GM18499 (cell line): ENCODE data around the gene EIPR1.

Experiments
- ATAC-seq: cut with Tn5 transposase; IDR thresholded peaks from one replicate; pipeline ENCODE4 v1.9.1; 2021; ENCODE audit warnings: moderate number of reproducible peaks; ENCODE audit not compliant: insufficient read depth, unreplicated experiment

The EIPR1 gene

GRCh38 chr2:3169106-3169870 lies 208.3 kb downstream of the EIPR1 start:
- ATAC-seq = no peak

DNA sequence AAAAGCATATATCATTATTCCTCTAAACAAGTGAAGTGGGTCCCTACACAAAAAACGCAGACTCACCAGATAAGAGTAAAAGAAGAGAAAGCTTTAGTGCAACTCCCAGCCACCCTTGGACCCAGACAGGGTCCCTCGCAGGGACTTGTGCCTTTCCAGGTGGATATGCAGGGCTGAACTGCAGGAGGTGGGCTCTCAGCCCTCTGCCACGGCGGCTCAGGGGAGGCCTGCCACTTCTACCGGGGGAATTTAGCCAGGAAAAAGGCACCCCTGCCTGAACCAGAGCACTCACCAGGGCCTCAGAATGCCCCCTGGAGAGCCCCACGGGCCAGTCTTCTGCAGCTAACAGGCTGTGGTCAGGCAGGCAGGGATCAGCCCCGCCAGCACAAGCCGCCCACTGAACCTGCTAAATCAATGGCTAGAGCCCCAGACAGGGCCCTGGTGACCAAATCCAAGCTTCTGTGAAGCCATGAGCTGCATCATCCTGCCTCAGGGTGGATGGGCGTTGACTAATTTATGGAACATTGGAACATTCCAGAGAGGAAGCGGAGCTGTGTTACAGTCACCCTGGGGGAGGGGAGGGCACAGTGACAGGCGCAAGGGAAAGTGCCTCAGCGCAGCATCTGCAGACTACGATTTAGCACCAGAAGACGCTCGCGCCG lies 209.3 kb downstream of the EIPR1 start:
- no peak for ATAC-seq

DNA sequence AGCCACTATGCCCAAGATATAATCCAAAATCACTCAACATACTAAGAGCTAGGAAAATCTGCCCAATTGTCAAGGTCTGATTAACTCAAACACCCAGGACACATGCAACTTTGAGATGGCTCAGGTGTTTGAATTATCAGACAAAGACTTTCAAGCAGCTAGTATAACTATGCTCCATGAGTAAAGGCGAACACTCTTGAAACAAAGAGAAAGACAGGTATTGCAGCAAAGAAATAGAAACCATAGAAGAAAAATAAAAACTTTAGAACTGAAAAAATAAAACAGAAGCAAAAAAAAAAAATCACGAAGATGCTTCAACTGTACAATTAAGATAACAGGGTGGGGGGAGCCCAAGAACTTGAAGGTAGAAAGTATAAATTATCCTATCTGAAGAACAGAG lies 214.2 kb downstream of the EIPR1 start:
- no peak for ATAC-seq

DNA sequence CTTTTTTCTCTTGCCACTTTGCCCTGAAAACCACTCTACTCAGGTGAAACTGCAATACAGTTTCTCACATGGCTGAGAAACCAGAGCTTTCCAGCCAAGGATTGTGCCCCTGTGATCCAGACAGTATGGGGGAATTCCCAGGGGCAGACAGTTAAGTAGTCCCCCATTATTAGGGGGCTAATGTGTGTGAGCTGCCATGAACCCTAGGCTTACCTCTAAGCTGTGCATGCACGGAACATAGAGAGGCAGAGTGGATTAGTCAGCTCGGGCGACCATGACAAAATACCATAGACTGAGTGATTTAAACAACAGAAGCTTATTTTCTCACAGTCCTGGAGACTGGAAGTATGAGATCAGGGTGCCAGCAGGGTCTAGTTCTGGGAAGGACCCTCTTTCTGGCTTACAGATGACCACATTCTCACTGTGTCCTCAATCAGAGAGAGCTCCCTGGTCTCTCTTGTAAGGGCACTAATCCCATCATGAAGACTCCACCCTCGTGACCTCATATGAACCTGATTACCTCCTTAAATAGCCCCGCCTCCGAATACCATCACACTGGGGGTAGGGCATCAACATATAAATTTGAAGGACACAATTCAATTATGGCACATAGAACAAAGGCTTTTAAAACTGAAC lies 215.1 kb downstream of the EIPR1 start:
- no peak for ATAC-seq

DNA sequence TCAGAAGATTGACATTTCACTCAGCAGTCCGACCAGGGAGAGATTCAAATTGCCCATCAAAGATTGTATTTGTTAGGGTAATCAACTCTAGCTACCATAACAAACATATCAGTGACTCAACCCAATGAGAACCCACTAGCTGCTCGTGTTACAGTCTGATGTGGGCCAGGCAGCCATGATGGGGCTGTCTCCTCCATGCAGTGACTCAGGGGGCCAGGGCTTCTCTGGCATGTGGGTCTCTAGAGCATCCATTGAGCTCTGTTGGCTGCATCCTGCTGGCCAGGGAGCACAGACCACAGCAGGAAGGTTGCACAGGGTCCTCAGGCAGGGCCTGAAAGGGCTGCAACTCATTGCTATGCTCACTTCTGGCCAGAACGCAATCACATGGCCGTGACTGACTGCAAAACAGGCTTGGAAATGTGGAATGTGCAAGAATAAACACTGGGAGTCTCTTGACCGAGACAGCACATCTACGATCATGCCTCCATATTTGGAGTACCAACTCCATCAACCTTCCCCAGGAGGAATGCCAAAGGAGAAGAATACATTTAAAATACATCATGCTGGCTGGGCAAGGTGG lies 216.8 kb downstream of the EIPR1 start:
- ATAC-seq = no peak

DNA sequence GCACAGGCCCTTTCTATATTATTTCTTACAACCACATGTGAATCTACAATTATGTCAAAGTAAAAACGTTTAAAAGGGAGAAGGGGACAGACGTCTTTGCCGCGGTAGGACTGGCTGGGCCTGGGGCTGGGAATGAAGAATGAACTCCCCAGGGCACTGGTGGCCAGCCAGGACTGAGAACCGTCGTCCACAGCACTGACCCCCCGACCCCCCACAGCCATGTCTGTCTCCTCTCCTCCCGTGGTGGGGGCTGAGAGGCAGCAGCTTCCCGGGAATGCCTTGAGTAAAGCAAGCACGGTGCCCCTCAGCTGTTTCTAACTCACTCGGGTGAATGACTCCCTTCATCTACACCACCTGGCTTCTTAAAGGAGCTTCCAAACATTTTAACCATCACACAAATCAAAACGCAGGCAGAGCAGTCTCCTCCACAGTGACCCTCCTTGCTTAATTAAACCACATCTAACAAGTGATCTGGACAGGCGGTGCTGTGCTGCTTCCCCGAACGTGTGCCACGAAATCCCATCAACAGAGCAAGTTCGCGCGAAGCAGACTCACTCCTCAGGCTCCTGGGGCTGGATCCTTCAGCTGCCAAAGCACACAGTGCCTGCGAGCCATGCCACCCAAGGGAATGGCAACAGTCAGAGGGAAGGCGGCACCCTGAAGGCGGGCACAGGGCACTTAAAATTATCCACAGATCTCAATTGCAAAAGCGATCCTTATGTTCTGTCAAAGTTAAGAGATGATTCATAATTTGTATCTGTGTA lies 217.7 kb downstream of the EIPR1 start:
- no peak for ATAC-seq

- peak; percentile 45 for ATAC-seq
These were observed 222.9 kb downstream of the EIPR1 start for GRCh38 chr2:3154700-3155099.

- ATAC-seq = peak; percentile 6
These were observed 223.5 kb downstream of the EIPR1 start for GRCh38 chr2:3154146-3154545.

DNA sequence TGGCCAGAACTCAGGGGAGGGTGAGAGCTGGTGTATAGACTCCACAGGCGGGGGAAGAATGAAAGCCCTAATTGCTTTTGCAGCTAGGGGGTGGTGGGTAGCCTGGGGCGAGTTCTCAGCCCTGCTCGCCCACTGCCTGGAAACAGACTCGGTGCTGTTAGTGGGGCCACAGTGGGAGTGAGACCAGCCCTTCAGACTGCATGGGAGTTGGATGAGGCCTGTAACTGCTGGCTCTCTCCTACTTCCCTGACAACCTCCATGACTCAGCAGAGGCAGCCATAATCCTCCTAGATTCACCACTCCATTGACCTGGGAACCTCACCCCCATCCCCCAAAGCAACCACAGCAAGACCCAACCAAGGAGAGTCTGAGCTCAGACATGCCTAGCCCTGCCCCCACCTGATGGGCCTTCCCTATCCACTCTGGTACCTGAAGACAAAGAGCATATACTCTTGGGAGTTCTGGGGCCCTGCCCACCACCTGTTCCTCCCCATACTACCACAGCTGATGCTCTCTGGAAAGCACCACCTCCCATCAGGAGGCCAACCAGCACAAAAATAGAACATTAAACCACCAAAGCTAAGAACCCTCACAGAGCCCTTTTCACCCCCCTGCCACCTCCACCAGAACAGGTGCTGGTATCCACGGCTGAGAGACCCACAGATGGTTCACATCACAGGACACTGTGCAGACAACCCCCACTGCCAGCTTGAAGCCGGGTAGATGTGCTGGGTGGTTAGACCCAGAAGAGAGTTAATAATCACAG lies 226.3 kb downstream of the EIPR1 start:
- ATAC-seq = no peak

- ATAC-seq = no peak
These were observed 228.0 kb downstream of the EIPR1 start for GRCh38 chr2:3149441-3150217.

DNA sequence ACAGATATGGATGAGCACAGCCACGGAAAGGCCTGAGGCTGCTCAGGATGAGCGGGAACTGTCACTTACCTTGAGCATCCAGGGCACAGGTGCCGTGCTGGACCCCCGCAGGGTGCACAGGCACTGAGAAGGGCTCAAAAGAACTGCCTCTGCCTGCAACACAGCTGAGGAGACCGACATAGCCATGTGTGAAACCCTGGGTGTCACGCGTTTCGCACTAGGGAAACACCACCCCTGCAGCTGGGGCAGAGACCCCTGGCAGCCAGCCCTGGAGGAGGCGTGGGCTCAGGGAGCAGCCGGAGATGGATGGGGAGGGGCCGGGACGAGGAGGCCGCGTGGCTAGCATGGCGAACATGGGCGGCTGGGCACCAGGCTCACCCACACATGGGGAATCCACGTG lies 228.9 kb downstream of the EIPR1 start:
- no peak for ATAC-seq

GRCh38 chr2:3147651-3148530 lies 229.7 kb downstream of the EIPR1 start:
- ATAC-seq = no peak

GRCh38 chr2:3146772-3147650 lies 230.6 kb downstream of the EIPR1 start:
- no peak for ATAC-seq

DNA sequence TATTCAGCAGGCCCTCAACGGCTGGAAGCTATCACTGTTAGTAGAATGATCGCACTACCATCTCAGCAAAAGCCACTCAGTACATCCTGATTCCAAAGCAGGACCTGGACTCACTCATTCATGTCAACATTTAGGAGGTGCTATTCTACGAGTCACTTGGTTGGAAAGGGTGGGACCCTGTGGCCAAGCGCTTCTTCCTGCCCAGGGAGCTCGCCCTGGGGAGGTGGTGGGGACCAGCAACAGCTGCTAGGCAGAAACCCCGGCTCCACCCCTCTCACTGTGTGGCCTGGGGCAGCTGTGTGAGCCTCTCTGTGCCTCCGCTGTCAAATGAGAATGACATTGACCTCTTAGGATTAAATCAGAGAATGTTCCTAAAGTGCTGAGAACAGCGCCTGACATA lies 231.4 kb downstream of the EIPR1 start:
- no peak for ATAC-seq

GRCh38 chr2:3145471-3146021 lies 232.1 kb downstream of the EIPR1 start:
- no peak for ATAC-seq

GRCh38 chr2:3144856-3145255 lies 232.8 kb downstream of the EIPR1 start:
- no peak for ATAC-seq

- ATAC-seq = no peak
These were observed 234.0 kb downstream of the EIPR1 start for GRCh38 chr2:3143602-3144001.
